Bronchial smooth muscle cell (primary cell): ENCODE results near the gene NEURL1. TPM values are rescaled to one million over a fixed set of nuclear protein-coding genes. Genes with fewer than 3 reads are reported as not detected.

Source experiments
- total RNA-seq: library from RNA; depleted of rRNA; stranded (reverse); fragments of >200 nt; gene quantifications from 2 replicates; pipeline ENCODE4 v1.2.1, GENCODE V29; 2014

Gene NEURL1, protein sequence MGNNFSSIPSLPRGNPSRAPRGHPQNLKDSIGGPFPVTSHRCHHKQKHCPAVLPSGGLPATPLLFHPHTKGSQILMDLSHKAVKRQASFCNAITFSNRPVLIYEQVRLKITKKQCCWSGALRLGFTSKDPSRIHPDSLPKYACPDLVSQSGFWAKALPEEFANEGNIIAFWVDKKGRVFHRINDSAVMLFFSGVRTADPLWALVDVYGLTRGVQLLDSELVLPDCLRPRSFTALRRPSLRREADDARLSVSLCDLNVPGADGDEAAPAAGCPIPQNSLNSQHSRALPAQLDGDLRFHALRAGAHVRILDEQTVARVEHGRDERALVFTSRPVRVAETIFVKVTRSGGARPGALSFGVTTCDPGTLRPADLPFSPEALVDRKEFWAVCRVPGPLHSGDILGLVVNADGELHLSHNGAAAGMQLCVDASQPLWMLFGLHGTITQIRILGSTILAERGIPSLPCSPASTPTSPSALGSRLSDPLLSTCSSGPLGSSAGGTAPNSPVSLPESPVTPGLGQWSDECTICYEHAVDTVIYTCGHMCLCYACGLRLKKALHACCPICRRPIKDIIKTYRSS
- 0.16 and 0.17 TPM in 2 replicates for total RNA-seq

DNA sequence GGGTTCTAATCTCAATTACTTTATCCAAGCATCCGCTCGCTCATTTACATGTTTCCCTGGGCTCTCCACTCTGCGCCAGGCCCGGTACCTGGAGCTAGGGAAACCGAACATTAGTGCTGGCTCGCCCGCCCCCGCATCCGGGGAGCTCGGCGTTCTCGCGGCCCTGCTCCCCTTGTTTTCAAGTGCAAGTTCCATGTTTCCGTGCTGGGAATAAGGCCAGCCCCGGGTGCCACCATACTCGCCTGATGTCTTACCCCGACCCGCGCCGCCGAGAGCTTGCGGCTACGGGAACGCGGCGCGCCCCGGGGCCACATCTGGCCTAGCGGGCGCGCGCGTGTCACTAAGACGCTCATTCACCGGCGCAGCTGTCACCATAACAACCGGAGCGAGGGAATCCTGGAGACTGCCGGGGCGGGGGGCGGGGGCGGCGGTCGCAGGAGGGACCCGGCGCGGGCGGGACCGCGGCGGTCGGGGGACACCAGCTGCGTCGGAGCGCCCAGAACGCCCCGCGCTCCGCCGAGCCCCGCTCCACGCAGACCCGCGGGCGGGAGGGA lies at the start of gene NEURL1:
Gene NEURL1, plus strand, starts transcription at position 344 of the 554 bp plus-strand sequence. CDS start 683 bp downstream, outside the sequence.

DNA sequence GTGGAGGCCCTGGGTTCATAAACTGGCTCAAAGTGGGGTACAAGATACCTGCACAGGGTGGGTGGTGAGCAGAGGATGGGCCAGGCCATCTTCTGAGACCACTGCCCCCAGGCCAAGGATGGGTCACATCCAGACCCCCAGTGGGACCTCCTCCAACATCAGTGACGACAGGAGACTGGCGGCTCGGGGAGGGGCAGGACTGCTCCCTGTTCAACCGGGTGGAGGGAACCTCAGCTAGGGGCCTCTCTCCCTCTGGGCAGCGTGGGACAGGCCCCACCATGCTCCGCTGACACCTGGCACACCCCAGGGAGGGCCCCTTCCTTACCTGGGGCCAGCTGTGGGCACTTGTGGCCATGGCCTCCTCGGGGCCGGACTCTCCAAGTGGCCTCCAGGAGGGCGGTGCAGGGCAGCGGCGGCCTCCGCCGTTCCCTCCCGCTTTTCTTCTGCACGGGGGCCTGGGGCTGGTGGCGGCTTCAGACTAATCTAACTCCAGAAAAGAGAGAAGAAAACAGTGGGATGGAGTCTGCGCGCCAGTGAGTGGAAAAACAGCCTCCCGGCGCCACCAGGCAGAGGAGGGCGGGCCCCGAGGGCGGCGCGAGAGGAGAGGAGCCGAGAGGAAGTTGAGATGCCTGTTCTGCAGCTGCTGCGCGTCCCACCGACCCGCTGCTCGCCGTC lies 41.5 kb upstream of the NEURL1 start, which contains the start of gene CALHM2:
Gene CALHM2, minus strand, starts transcription at position 540 of the 675 bp plus-strand sequence. CDS start 2,429 bp downstream, outside the sequence.

DNA sequence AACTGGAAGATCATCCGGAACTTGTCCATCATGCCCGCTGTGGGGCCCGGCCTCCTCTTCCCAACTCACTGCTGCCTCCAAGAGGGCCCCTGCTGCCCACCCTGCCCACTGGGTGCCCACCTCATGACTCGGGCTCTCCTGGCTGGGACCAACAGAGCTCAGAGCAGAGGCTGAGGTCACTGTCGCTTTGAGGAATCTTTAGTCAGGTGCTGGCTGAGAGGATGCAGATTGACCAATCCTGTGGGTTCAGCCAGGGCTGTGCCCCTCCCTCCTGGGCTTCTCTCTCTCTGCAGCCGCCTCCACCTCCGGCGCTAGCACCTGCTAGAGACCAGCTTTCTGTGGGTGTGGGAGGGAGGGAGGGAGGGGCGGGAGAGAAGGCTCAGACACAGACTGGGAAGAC lies 34.8 kb upstream of the NEURL1 start, which contains the start of gene CALHM1:
Gene CALHM1, minus strand, starts transcription at position 181 of the 400 bp plus-strand sequence. Its CDS starts 149 bp downstream, at position 32.

DNA sequence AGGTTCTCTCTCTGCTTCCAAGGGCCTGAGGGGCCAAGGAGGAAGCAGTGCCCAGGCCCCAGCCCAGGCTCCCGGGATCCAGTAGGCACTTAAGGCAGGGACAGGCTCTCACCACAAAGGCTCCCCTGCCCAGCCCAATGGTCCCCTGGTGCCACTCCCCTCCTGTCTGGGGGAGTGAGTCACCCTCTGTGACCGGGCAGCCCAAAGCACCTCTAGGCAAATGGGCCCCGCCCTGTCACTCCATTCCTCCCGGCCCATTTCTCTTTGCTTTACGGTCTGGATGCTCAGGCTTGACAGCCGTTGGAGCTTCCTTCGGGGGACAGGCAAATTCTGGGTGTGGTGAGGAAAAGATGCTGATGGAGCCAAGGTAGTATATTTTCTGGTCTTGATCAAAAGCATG lies 14.4 kb upstream of the NEURL1 start, which contains the start of gene CALHM3:
Gene CALHM3, minus strand, starts transcription at position 106 of the 400 bp plus-strand sequence. CDS start 208 bp downstream, outside the sequence.

Other genes with a start within 250 kb of the NEURL1 start
- under 0.01 TPM in 1 of 2 replicates, not detected in the other for gene RPEL1, start 247.8 kb upstream of the NEURL1 start, total RNA-seq
- gene INA, start 216.6 kb upstream of the NEURL1 start, total RNA-seq: under 0.01 and 0.47 TPM in 2 replicates
- gene PCGF6, start 142.6 kb upstream of the NEURL1 start, total RNA-seq: 9.3 and 9.9 TPM in 2 replicates
- 2.4 and 2.6 TPM in 2 replicates for gene TAF5, start 125.7 kb upstream of the NEURL1 start, total RNA-seq
- 162 and 214 TPM in 2 replicates for gene ATP5MK, start 97.2 kb upstream of the NEURL1 start, total RNA-seq
- gene PDCD11, start 97.1 kb upstream of the NEURL1 start, total RNA-seq: 21.6 and 24.1 TPM in 2 replicates
- gene CALHM2, start 41.3 kb upstream of the NEURL1 start, total RNA-seq: 21.8 and 31.4 TPM in 2 replicates
- gene CALHM1, start 34.8 kb upstream of the NEURL1 start, total RNA-seq: not detected in 2 replicates
- not detected in 2 replicates for gene CALHM3, start 14.5 kb upstream of the NEURL1 start, total RNA-seq